Stimulated activated CD4-positive, alpha-beta T cell treated with anti-CD3 and anti-CD28 coated beads, Interleukin-2, amount 100 ng/mL, for 4 hours (primary cell): ENCODE measurements around the gene RAB11FIP4.

ENCODE experiments used
- DNase-seq: peaks from one replicate; pipeline ENCODE4 v3.0.0-alpha.2; 2020; ENCODE audit warnings: low read depth

RAB11FIP4 gene

GRCh38 chr17:31570231-31570630 lies 178.8 kb downstream of the RAB11FIP4 start:
- no peak for DNase-seq

- DNase-seq = no peak
Observed at GRCh38 chr17:31570951-31571892, 179.7 kb downstream of the RAB11FIP4 start.

GRCh38 chr17:31572341-31572740 lies 180.9 kb downstream of the RAB11FIP4 start:
- DNase-seq = no peak

GRCh38 chr17:31573047-31573446 lies 181.6 kb downstream of the RAB11FIP4 start:
- no peak for DNase-seq

- no peak for DNase-seq
Observed at GRCh38 chr17:31573861-31574260, 182.4 kb downstream of the RAB11FIP4 start.

GRCh38 chr17:31574458-31574857 lies 183.0 kb downstream of the RAB11FIP4 start:
- DNase-seq = no peak

GRCh38 chr17:31575043-31575442 lies 183.6 kb downstream of the RAB11FIP4 start:
- no peak for DNase-seq

- no peak for DNase-seq
Observed at GRCh38 chr17:31579265-31579664, 187.8 kb downstream of the RAB11FIP4 start.

- DNase-seq = no peak
Observed at GRCh38 chr17:31580316-31580705, 188.8 kb downstream of the RAB11FIP4 start.

- DNase-seq = no peak
Observed at GRCh38 chr17:31580706-31581490, 189.4 kb downstream of the RAB11FIP4 start.

GRCh38 chr17:31581491-31581890 lies 190.0 kb downstream of the RAB11FIP4 start:
- DNase-seq = no peak

- DNase-seq = no peak
Observed at GRCh38 chr17:31582151-31582907, 190.9 kb downstream of the RAB11FIP4 start.

GRCh38 chr17:31583772-31584356 lies 192.4 kb downstream of the RAB11FIP4 start:
- no peak for DNase-seq

- DNase-seq = no peak
Observed at GRCh38 chr17:31584438-31585279, 193.2 kb downstream of the RAB11FIP4 start.

- DNase-seq = no peak
Observed at GRCh38 chr17:31585280-31585630, 193.8 kb downstream of the RAB11FIP4 start.

GRCh38 chr17:31586946-31587345 lies 195.5 kb downstream of the RAB11FIP4 start:
- no peak for DNase-seq

- no peak for DNase-seq
Observed at GRCh38 chr17:31587462-31587861, 196.0 kb downstream of the RAB11FIP4 start.
